GM12878 (cell line): ENCODE measurements around the gene RARG. TPM values are rescaled to one million over a fixed set of nuclear protein-coding genes. Genes with fewer than 3 reads are reported as not detected.

Experiments used
- ASH2L ChIP-seq: fragments of 300-600, 200-600 bp; sonication (generic); IDR thresholded peaks from 2 replicates; pipeline ENCODE4 v1.6.1; 2017; ENCODE audit warnings: low read depth, mild to moderate bottlenecking, borderline replicate concordance
- CEBPB ChIP-seq, 2 experiments: fragments of 150-350 bp in 1 of 2; IDR thresholded peaks; 2 replicates each; pipeline ENCODE4 v1.6.1; 2012 to 2014; ENCODE audit warnings: low read depth in 2 of 2, low read length in 2 of 2, borderline replicate concordance in 1 of 2, inconsistent platforms in 1 of 2
- HDAC6 ChIP-seq: fragments of 200-600 bp; sonication (generic); IDR thresholded peaks from one replicate; pipeline ENCODE4 v1.8.0; 2017; ENCODE audit warnings: antibody characterized with exemption; ENCODE audit not compliant: unreplicated experiment
- HDGF ChIP-seq: fragments of 450-650 bp; IDR thresholded peaks from 2 replicates; pipeline ENCODE4 v1.6.1; 2016; ENCODE audit warnings: antibody characterized with exemption
- IKZF2 ChIP-seq, 2 experiments: fragments of 450-650 bp; IDR thresholded peaks; 2 replicates each; pipeline ENCODE4 v1.6.1; 2017; ENCODE audit warnings: mild to moderate bottlenecking in 2 of 2, moderate library complexity in 2 of 2
- IRF4 ChIP-seq: IDR thresholded peaks from 2 replicates; pipeline ENCODE4 v1.6.1; 2011; ENCODE audit warnings: low read depth, low read length
- KDM1A ChIP-seq: fragments of 200-600 bp; sonication (generic); IDR thresholded peaks from 2 replicates; pipeline ENCODE4 v1.6.1; 2016; ENCODE audit warnings: borderline replicate concordance
- MEF2B ChIP-seq: fragments of 450-650 bp; IDR thresholded peaks from 2 replicates; pipeline ENCODE4 v1.6.1; 2018; ENCODE audit warnings: mild to moderate bottlenecking, moderate library complexity; ENCODE audit not compliant: partially characterized antibody, poor library complexity, severe bottlenecking
- NFYB ChIP-seq: IDR thresholded peaks from 2 replicates; pipeline ENCODE4 v1.6.1; 2011; ENCODE audit warnings: low read depth, mild to moderate bottlenecking, low read length, improper control_type of control experiment, moderate library complexity; ENCODE audit not compliant: insufficient read depth
- NR2C1 ChIP-seq: fragments of 450-650 bp; IDR thresholded peaks from 2 replicates; pipeline ENCODE4 v1.6.1; 2017; ENCODE audit warnings: antibody characterized with exemption, mild to moderate bottlenecking, moderate library complexity
- NR2F1 ChIP-seq: fragments of 450-650 bp; conservative IDR thresholded peaks from 2 replicates; pipeline ENCODE4 v1.6.1; 2017; ENCODE audit warnings: mild to moderate bottlenecking
- PML ChIP-seq: IDR thresholded peaks from 2 replicates; pipeline ENCODE4 v1.6.1; 2012; ENCODE audit warnings: low read length, inconsistent platforms
- POLR2A ChIP-seq: IDR thresholded peaks from 2 replicates; pipeline ENCODE4 v1.6.1; 2011; ENCODE audit warnings: low read depth, mild to moderate bottlenecking, low read length
- RCOR1 ChIP-seq: conservative IDR thresholded peaks from 2 replicates; pipeline ENCODE4 v1.6.1; 2012; ENCODE audit warnings: low read depth, low read length, improper control_type of control experiment
- STAT1 ChIP-seq: fragments of 450-650 bp; conservative IDR thresholded peaks from 2 replicates; pipeline ENCODE4 v1.6.1; 2014; ENCODE audit warnings: antibody characterized with exemption, mild to moderate bottlenecking
- TCF7 ChIP-seq: IDR thresholded peaks from 2 replicates; pipeline ENCODE4 v1.6.1; 2014; ENCODE audit warnings: antibody characterized with exemption, borderline replicate concordance
- ZNF217 ChIP-seq: fragments of 450-650 bp; IDR thresholded peaks from 2 replicates; pipeline ENCODE4 v1.6.1; 2017; ENCODE audit warnings: antibody characterized with exemption, mild to moderate bottlenecking
- ZNF24 ChIP-seq: fragments of 450-650 bp; IDR thresholded peaks from 2 replicates; pipeline ENCODE4 v1.6.1; 2017; ENCODE audit warnings: antibody characterized with exemption, mild to moderate bottlenecking
- polyA plus RNA-seq, 11 experiments: library from polyadenylated mRNA; depleted of rRNA in 4 of 11; unstranded in 6 of 11; stranded (reverse) in 5 of 11; fragments of >200 nt; fragmentation: Nextera tagmentation in 4 of 11; fragmentation: Illumina TruSeq in 1 of 11; extraction: Ambion mirVana in 4 of 11; extraction: Trizol in 1 of 11; gene quantifications; 1 replicate in 1 of 11; 2 replicates in 10 of 11; pipeline versions ENCODE4 v1.2.1 to v1.2.3, GENCODE V29; 2011 to 2016; ENCODE audit warnings: inconsistent platforms in 2 of 11, missing spikeins in 2 of 11, low read depth in 1 of 11
- total RNA-seq, 4 experiments: library from RNA; depleted of rRNA in 3 of 4; stranded (reverse); fragments of >200 nt in 3 of 4; fragmentation: Illumina TruSeq in 1 of 4; extraction: Trizol in 1 of 4; gene quantifications; 2 replicates each; pipeline versions ENCODE4 v1.2.1 to v1.2.3, GENCODE V29; 2013 to 2021
- TF ChIP-seq, protein P1 (sequence below): fragments of 150-350 bp; IDR thresholded peaks from 2 replicates; pipeline ENCODE4 v1.6.1; 2016; ENCODE audit warnings: low read depth, low read length
- TF ChIP-seq, protein P2 (sequence below): IDR thresholded peaks from 2 replicates; pipeline ENCODE4 v1.6.1; 2012; ENCODE audit warnings: mild to moderate bottlenecking, low read depth, low read length
- TF ChIP-seq, protein P3 (sequence below): IDR thresholded peaks from 2 replicates; pipeline ENCODE4 v1.6.1; 2011; ENCODE audit warnings: borderline replicate concordance, low read depth, mild to moderate bottlenecking, moderate library complexity, low read length; ENCODE audit not compliant: insufficient read depth, poor library complexity, severe bottlenecking
- TF ChIP-seq, protein P4 (sequence below): IDR thresholded peaks from 2 replicates; pipeline ENCODE4 v1.6.1; 2011; ENCODE audit warnings: low read depth, mild to moderate bottlenecking, low read length, moderate library complexity, borderline replicate concordance; ENCODE audit errors: extremely low read depth

The RARG gene
- total and polyA plus RNA-seq, 10 of the 15 experiments (the other 5 are each of a cell fraction or from before 2014, with no cell fraction given): 0.27 to 8.1 (median 4.1) TPM

DNA sequence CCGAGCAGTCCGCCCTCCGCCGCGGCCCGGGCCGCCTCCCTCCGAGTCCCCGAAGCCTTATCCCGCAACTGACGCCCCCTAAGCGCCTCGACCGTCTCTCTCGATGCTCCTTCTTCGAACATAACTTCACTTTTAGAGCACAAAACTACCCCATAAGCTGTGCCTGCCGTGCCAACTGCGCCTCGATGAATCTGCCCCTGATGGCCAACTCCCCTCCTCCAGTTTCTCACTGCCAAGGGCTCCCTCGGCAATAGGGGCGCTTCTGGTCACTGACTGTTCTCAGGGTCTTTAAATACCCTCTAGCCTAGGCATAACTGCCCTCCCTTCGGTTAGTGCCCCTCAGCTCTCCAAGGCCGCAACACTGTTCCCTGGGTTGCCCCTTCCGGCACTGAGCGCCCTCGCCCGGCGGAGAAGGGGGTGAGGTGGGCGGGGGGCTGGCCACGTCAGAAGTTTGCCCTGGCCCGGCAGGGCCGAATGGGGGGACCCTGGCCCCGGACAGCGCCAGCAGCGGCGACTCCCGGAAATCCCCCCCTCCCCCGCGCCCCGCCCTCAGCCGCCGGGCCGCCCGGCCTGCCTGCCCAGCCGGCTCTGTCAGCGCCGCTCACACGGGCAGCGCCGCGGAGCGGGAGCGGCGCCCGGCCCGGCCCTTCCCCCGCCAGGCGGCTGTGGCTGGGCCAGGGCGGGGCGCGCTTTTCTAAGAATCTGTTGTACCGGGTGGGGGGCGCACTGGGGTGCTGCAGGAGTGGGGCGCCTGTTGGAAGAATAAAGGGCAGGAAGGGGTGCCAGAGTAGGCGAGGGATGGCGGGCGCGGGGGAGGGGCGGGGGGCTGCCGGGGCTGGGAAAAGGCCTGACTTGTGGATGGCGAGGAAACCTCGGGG is 10.6 kb downstream of the RARG start (continued):
- TF ChIP-seq NR2F1 (peak; percentile 41; the same call in 1 of the 2 replicates), ASH2L (no peak), HDGF (peak; percentile 69), PML (no peak), POLR2A (peak; percentile 81), RCOR1 (0 out of 2 replicates have a peak, but pooled peaks have one; percentile 73), MEF2B (peak; percentile 37), NFYB (no peak), ZNF24 (no peak), ZNF217 (no peak), TCF7 (no peak), IKZF2 (IDR thresholded peaks at IDR 0.05) (peak in 1 of 2 experiments; percentile 31; a peak in 1 of 4 replicates), IRF4 (no peak), CEBPB (IDR thresholded peaks at IDR 0.05; ENCODE audit: borderline replicate concordance in 1 of 2, low read depth in 2 of 2, low read length in 2 of 2) (no peak), STAT1 (no peak), HDAC6 (peak; percentile 37), NR2C1 (no peak), KDM1A (no peak)
- TF ChIP-seq, protein P1, sequence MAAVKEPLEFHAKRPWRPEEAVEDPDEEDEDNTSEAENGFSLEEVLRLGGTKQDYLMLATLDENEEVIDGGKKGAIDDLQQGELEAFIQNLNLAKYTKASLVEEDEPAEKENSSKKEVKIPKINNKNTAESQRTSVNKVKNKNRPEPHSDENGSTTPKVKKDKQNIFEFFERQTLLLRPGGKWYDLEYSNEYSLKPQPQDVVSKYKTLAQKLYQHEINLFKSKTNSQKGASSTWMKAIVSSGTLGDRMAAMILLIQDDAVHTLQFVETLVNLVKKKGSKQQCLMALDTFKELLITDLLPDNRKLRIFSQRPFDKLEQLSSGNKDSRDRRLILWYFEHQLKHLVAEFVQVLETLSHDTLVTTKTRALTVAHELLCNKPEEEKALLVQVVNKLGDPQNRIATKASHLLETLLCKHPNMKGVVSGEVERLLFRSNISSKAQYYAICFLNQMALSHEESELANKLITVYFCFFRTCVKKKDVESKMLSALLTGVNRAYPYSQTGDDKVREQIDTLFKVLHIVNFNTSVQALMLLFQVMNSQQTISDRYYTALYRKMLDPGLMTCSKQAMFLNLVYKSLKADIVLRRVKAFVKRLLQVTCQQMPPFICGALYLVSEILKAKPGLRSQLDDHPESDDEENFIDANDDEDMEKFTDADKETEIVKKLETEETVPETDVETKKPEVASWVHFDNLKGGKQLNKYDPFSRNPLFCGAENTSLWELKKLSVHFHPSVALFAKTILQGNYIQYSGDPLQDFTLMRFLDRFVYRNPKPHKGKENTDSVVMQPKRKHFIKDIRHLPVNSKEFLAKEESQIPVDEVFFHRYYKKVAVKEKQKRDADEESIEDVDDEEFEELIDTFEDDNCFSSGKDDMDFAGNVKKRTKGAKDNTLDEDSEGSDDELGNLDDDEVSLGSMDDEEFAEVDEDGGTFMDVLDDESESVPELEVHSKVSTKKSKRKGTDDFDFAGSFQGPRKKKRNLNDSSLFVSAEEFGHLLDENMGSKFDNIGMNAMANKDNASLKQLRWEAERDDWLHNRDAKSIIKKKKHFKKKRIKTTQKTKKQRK: no peak
- TF ChIP-seq, protein P2, sequence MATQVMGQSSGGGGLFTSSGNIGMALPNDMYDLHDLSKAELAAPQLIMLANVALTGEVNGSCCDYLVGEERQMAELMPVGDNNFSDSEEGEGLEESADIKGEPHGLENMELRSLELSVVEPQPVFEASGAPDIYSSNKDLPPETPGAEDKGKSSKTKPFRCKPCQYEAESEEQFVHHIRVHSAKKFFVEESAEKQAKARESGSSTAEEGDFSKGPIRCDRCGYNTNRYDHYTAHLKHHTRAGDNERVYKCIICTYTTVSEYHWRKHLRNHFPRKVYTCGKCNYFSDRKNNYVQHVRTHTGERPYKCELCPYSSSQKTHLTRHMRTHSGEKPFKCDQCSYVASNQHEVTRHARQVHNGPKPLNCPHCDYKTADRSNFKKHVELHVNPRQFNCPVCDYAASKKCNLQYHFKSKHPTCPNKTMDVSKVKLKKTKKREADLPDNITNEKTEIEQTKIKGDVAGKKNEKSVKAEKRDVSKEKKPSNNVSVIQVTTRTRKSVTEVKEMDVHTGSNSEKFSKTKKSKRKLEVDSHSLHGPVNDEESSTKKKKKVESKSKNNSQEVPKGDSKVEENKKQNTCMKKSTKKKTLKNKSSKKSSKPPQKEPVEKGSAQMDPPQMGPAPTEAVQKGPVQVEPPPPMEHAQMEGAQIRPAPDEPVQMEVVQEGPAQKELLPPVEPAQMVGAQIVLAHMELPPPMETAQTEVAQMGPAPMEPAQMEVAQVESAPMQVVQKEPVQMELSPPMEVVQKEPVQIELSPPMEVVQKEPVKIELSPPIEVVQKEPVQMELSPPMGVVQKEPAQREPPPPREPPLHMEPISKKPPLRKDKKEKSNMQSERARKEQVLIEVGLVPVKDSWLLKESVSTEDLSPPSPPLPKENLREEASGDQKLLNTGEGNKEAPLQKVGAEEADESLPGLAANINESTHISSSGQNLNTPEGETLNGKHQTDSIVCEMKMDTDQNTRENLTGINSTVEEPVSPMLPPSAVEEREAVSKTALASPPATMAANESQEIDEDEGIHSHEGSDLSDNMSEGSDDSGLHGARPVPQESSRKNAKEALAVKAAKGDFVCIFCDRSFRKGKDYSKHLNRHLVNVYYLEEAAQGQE: peak; percentile 25; the same call in 1 of the 2 replicates
- TF ChIP-seq, protein P3, sequence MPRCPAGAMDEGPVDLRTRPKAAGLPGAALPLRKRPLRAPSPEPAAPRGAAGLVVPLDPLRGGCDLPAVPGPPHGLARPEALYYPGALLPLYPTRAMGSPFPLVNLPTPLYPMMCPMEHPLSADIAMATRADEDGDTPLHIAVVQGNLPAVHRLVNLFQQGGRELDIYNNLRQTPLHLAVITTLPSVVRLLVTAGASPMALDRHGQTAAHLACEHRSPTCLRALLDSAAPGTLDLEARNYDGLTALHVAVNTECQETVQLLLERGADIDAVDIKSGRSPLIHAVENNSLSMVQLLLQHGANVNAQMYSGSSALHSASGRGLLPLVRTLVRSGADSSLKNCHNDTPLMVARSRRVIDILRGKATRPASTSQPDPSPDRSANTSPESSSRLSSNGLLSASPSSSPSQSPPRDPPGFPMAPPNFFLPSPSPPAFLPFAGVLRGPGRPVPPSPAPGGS: no peak
- TF ChIP-seq, protein P4, sequence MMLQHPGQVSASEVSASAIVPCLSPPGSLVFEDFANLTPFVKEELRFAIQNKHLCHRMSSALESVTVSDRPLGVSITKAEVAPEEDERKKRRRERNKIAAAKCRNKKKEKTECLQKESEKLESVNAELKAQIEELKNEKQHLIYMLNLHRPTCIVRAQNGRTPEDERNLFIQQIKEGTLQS: no peak
